Neural progenitor cell (in vitro differentiated cells): Measurements from ENCODE around the gene NRSN1. TPM values are rescaled to one million over a fixed set of nuclear protein-coding genes. Genes with fewer than 3 reads are reported as not detected.

Experiments
- DNase-seq: peaks from one replicate; pipeline ENCODE4 v3.0.0-alpha.2; 2016; ENCODE audit warnings: low spot score
- H2AFZ ChIP-seq: fragments of 200-600 bp; sonication (generic); replicated peaks from 2 replicates; pipeline ENCODE4 v1.6.1; 2016; ENCODE audit warnings: antibody characterized with exemption
- H3F3A ChIP-seq: fragments of 200-600 bp; sonication (generic); 2 replicates; pipeline ENCODE4 v1.6.1; 2016; ENCODE audit warnings: antibody characterized with exemption, low read depth
- H3K27ac ChIP-seq: fragments of 200-600 bp; sonication (generic); 2 replicates; pipeline ENCODE4 v1.5.1; 2016; ENCODE audit warnings: mild to moderate bottlenecking
- H3K27me3 ChIP-seq: fragments of 200-600 bp; sonication (generic); 2 replicates; pipeline ENCODE4 v1.6.1; 2016; ENCODE audit warnings: mild to moderate bottlenecking, moderate library complexity
- H3K36me3 ChIP-seq: fragments of 200-600 bp; sonication (generic); 2 replicates; pipeline ENCODE4 v1.5.1; 2016
- H3K4me1 ChIP-seq: fragments of 200-600 bp; sonication (generic); 2 replicates; pipeline ENCODE4 v1.6.1; 2016; ENCODE audit warnings: mixed run types
- H3K4me2 ChIP-seq: fragments of 200-600 bp; sonication (generic); 2 replicates; pipeline ENCODE4 v1.6.1; 2016
- H3K4me3 ChIP-seq: fragments of 200-600 bp; sonication (generic); 2 replicates; pipeline ENCODE4 v1.5.1; 2016
- H3K79me2 ChIP-seq: fragments of 200-600 bp; sonication (generic); 2 replicates; pipeline ENCODE4 v1.6.1; 2016; ENCODE audit warnings: low read depth
- H3K9ac ChIP-seq: fragments of 200-600 bp; sonication (generic); 2 replicates; pipeline ENCODE4 v1.6.1; 2016
- H3K9me3 ChIP-seq: fragments of 200-600 bp; sonication (generic); 2 replicates; pipeline ENCODE4 v1.5.1; 2016; ENCODE audit warnings: low read depth
- H4K20me1 ChIP-seq: fragments of 200-600 bp; sonication (generic); 2 replicates; pipeline ENCODE4 v1.6.1; 2016; ENCODE audit warnings: low read depth
- H3K27ac Mint-ChIP-seq: 3 replicates; pipeline ENCODE4 v1.8.0; 2021; ENCODE audit warnings: mixed read lengths
- H3K27me3 Mint-ChIP-seq: 2 replicates; pipeline ENCODE4 v1.8.0; 2022; ENCODE audit warnings: low read depth, mild to moderate bottlenecking, inconsistent platforms, moderate library complexity, mixed read lengths; ENCODE audit not compliant: insufficient read depth
- H3K36me3 Mint-ChIP-seq: 3 replicates; pipeline ENCODE4 v1.8.0; 2021; ENCODE audit warnings: mixed read lengths
- H3K4me1 Mint-ChIP-seq: 3 replicates; pipeline ENCODE4 v1.8.0; 2021; ENCODE audit warnings: mixed read lengths
- H3K4me3 Mint-ChIP-seq: 3 replicates; pipeline ENCODE4 v1.8.0; 2021; ENCODE audit warnings: mild to moderate bottlenecking, moderate library complexity, mixed read lengths
- H3K9me3 Mint-ChIP-seq: 3 replicates; pipeline ENCODE4 v1.8.0; 2020; ENCODE audit warnings: mixed read lengths
- EZH2 ChIP-seq: fragments of 200-600 bp; sonication (generic); IDR thresholded peaks from 2 replicates; pipeline ENCODE4 v1.6.1; 2017; ENCODE audit warnings: antibody characterized with exemption, mild to moderate bottlenecking, moderate library complexity
- EZH2phosphoT487 ChIP-seq: fragments of 200-600 bp; sonication (generic); IDR thresholded peaks from 2 replicates; pipeline ENCODE4 v1.6.1; 2017; ENCODE audit warnings: antibody characterized with exemption
- total RNA-seq: library from RNA; depleted of rRNA; stranded (reverse); fragments of >200 nt; gene quantifications from 2 replicates; pipeline ENCODE4 v1.2.3, GENCODE V29; 2015; ENCODE audit warnings: low replicate concordance
- TF ChIP-seq, protein P1 (sequence below): fragments of 200-600 bp; sonication (generic); IDR thresholded peaks from 2 replicates; pipeline ENCODE4 v1.5.1; 2017; ENCODE audit warnings: antibody characterized with exemption, mild to moderate bottlenecking

NRSN1 gene
- total RNA-seq, 1 donor from 2014 or later: 0.19 TPM

DNA sequence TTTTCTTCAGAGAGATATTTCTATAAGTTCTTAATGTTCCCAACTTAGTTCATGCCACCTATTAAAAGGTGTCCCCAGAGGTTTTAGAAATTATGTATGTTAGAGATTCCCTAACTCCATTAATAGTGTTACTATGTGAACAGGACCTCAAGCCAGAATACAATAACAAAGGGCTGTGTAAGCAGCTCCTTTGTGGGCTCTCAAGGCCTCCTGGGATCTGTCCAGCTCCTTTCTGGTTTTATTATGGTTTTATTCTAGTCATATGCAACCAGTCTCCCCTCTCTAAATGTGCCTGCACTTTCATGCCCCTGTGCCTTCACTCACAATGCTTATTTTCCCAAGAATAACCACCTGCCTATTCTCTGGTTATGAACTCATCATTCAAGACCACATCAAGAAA is 22.7 kb downstream of the NRSN1 start:
- Mint-ChIP-seq H3K27me3 (peaks cover 2% of the 10 kb centered on the region), H3K9me3 (no peaks in the 10 kb centered on the region), H3K27ac (no peak overlapping the region), H3K4me1 (peaks cover 5% of the 10 kb centered on the region), H3K4me3 (no peak overlapping the region), H3K36me3 (no peaks in the 10 kb centered on the region)
- Histone ChIP-seq H3K9me3 (no peaks in the 10 kb centered on the region), H3K4me2 (no peak overlapping the region), H3K79me2 (no peaks in the 10 kb centered on the region), H4K20me1 (no peaks in the 10 kb centered on the region), H3K4me1 (no peaks in the 10 kb centered on the region), H3F3A (no peaks in the 10 kb centered on the region), H3K36me3 (no peaks in the 10 kb centered on the region), H3K27me3 (no peaks in the 10 kb centered on the region), H3K9ac (no peak overlapping the region), H2AFZ (no peak overlapping the region), H3K4me3 (no peak overlapping the region), H3K27ac (no peak overlapping the region)
- no peak for DNase-seq
- TF ChIP-seq EZH2phosphoT487: no peak
- TF ChIP-seq EZH2: no peak
- TF ChIP-seq, protein P1, sequence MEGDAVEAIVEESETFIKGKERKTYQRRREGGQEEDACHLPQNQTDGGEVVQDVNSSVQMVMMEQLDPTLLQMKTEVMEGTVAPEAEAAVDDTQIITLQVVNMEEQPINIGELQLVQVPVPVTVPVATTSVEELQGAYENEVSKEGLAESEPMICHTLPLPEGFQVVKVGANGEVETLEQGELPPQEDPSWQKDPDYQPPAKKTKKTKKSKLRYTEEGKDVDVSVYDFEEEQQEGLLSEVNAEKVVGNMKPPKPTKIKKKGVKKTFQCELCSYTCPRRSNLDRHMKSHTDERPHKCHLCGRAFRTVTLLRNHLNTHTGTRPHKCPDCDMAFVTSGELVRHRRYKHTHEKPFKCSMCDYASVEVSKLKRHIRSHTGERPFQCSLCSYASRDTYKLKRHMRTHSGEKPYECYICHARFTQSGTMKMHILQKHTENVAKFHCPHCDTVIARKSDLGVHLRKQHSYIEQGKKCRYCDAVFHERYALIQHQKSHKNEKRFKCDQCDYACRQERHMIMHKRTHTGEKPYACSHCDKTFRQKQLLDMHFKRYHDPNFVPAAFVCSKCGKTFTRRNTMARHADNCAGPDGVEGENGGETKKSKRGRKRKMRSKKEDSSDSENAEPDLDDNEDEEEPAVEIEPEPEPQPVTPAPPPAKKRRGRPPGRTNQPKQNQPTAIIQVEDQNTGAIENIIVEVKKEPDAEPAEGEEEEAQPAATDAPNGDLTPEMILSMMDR: no peak

DNA sequence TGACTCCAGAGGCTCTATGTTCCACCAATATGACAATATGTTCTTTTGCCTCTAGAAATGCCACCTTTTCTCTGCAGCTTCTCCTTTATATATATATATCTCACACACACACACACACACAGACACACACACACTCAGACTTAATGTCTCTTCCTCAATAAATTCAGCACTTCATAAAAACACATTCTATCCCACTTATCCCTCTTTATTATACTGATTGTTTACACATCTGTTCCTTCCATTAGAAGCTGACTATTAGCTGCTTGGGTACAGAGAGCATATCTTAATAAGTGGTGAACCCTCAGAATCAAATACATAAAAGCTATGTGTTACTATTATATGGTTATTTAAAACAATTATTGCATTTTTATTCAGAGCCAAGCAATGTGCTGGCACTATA is 23.3 kb downstream of the NRSN1 start:
- Histone ChIP-seq H3K27me3 (no peaks in the 10 kb centered on the region), H3K9ac (no peak overlapping the region), H3K4me2 (no peak overlapping the region), H3K36me3 (no peaks in the 10 kb centered on the region), H3F3A (no peaks in the 10 kb centered on the region), H4K20me1 (no peaks in the 10 kb centered on the region), H3K4me1 (no peaks in the 10 kb centered on the region), H3K27ac (no peak overlapping the region), H3K9me3 (no peaks in the 10 kb centered on the region), H3K4me3 (no peak overlapping the region), H3K79me2 (no peaks in the 10 kb centered on the region), H2AFZ (no peak overlapping the region)
- no peaks in the 10 kb centered on the region for H3K9me3 Mint-ChIP-seq
- H3K27me3 Mint-ChIP-seq: peaks cover 2% of the 10 kb centered on the region
- DNase-seq: no peak
- TF ChIP-seq EZH2phosphoT487: no peak
- TF ChIP-seq, protein P1: no peak
- TF ChIP-seq EZH2: no peak
- H3K4me1 Mint-ChIP-seq: peaks cover 5% of the 10 kb centered on the region
- no peak overlapping the region for H3K27ac Mint-ChIP-seq
- no peak overlapping the region for H3K4me3 Mint-ChIP-seq
- H3K36me3 Mint-ChIP-seq: no peaks in the 10 kb centered on the region

- Mint-ChIP-seq H3K27me3 (peaks cover 2% of the 10 kb centered on the region), H3K27ac (no peak overlapping the region), H3K9me3 (no peaks in the 10 kb centered on the region), H3K4me3 (no peak overlapping the region), H3K4me1 (peaks cover 5% of the 10 kb centered on the region), H3K36me3 (no peaks in the 10 kb centered on the region)
- DNase-seq: no peak
- Histone ChIP-seq H3K36me3 (no peaks in the 10 kb centered on the region), H3K79me2 (no peaks in the 10 kb centered on the region), H3K4me2 (no peak overlapping the region), H3F3A (no peaks in the 10 kb centered on the region), H3K4me1 (no peaks in the 10 kb centered on the region), H3K4me3 (no peak overlapping the region), H3K27me3 (no peaks in the 10 kb centered on the region), H3K9ac (no peak overlapping the region), H4K20me1 (no peaks in the 10 kb centered on the region), H3K27ac (no peak overlapping the region), H3K9me3 (no peaks in the 10 kb centered on the region), H2AFZ (no peak overlapping the region)
- TF ChIP-seq, protein P1: no peak
- TF ChIP-seq EZH2: no peak
- TF ChIP-seq EZH2phosphoT487: no peak
These were observed 23.8 kb downstream of the NRSN1 start for GRCh38 chr6:24149836-24150235.

GRCh38 chr6:24152014-24152413 is 26.0 kb downstream of the NRSN1 start:
- Histone ChIP-seq H3K27ac (no peak overlapping the region), H3K9ac (no peak overlapping the region), H3K27me3 (no peaks in the 10 kb centered on the region), H3K79me2 (no peaks in the 10 kb centered on the region), H3F3A (no peaks in the 10 kb centered on the region), H4K20me1 (no peaks in the 10 kb centered on the region), H3K4me2 (no peak overlapping the region), H2AFZ (no peak overlapping the region), H3K36me3 (no peaks in the 10 kb centered on the region), H3K4me1 (no peaks in the 10 kb centered on the region), H3K4me3 (no peak overlapping the region), H3K9me3 (no peaks in the 10 kb centered on the region)
- no peak overlapping the region for H3K4me3 Mint-ChIP-seq
- H3K27me3 Mint-ChIP-seq: peaks cover 4% of the 10 kb centered on the region
- no peaks in the 10 kb centered on the region for H3K9me3 Mint-ChIP-seq
- DNase-seq: no peak
- no peaks in the 10 kb centered on the region for H3K4me1 Mint-ChIP-seq
- H3K27ac Mint-ChIP-seq: no peak overlapping the region
- no peaks in the 10 kb centered on the region for H3K36me3 Mint-ChIP-seq
- TF ChIP-seq, protein P1: no peak
- no peak for TF ChIP-seq EZH2phosphoT487
- TF ChIP-seq EZH2: no peak
